HG03103 (cell line): ENCODE data around the gene KCTD19.
A peak's percentile ranks its signal among the peaks of the same experiment; 100 is the strongest.

ENCODE experiments used
- ATAC-seq: cut with Tn5 transposase; IDR thresholded peaks from one replicate; pipeline ENCODE4 v1.9.1; 2021; ENCODE audit warnings: low read depth; ENCODE audit not compliant: unreplicated experiment

KCTD19 gene

GRCh38 chr16:67264866-67265265 lies 61.7 kb downstream of the KCTD19 start:
- ATAC-seq, result no peak

GRCh38 chr16:67264277-67264676 lies 62.3 kb downstream of the KCTD19 start:
- ATAC-seq, result no peak

GRCh38 chr16:67263201-67263600 lies 63.3 kb downstream of the KCTD19 start:
- ATAC-seq, result no peak

DNA sequence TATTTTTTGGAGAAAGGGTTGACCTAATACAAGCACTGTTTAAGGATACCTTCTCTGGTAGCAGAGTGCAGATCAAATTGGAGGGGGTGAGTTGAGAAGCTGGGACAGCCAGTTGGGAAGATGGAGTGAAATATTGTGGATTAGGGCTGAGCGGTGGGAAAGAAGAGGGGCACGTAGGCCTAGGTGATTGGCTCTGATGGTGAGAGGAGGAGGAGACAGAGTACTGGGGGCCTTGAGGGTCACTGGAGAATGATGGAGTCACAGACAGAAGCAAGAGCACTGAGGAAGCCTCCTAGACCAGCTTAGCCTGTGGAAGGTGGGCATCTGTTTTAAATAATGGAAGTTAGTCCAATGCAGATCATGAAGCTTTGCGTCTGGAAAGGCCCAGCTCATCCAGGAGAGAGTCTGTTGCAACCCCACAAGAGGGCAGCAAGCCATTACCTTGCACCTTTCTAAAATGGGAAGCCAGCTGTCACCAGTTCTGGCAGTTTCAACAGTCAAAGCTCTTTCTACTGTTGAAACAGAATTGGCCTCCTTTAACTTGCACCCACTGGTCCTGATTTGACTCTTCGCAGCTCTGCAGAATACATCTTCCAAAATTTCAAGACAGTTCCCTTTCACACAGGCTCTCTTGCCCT lies 66.0 kb downstream of the KCTD19 start:
- ATAC-seq, result no peak

GRCh38 chr16:67259705-67260104 lies 66.8 kb downstream of the KCTD19 start:
- ATAC-seq, result no peak

GRCh38 chr16:67258161-67258835 lies 68.2 kb downstream of the KCTD19 start:
- no peak for ATAC-seq

DNA sequence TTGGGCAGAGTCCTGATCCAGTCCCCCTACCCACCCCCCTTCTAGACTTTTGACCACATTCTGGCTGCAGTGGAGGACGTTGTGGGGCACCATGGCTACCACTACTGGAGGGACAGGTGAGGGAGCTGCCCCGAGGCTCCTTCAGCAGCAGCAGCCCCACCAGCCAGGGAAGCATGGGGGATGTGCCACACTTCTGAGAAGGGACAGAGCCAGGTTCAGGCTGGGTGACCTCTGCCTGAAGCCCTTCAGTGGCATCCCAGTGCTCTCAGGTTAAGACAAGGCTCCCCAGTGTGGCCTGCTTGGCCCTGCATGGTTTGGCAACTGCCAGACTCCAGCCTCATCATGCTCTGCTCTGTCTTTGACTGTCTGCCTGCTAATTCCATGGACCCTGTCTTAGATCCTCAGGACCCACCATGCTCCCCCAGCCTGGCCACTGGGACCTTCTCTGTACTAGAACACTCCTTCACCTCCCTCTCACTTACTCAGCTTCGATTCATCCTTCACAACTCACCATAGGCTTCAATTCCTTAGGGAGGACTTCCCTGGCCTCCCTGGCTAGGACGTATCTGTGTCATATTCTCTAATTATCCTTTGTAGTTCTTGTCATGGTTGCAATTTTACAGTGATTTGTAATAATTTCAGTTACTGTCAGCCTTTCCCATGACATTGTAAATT lies 68.9 kb downstream of the KCTD19 start:
- ATAC-seq, result no peak

DNA sequence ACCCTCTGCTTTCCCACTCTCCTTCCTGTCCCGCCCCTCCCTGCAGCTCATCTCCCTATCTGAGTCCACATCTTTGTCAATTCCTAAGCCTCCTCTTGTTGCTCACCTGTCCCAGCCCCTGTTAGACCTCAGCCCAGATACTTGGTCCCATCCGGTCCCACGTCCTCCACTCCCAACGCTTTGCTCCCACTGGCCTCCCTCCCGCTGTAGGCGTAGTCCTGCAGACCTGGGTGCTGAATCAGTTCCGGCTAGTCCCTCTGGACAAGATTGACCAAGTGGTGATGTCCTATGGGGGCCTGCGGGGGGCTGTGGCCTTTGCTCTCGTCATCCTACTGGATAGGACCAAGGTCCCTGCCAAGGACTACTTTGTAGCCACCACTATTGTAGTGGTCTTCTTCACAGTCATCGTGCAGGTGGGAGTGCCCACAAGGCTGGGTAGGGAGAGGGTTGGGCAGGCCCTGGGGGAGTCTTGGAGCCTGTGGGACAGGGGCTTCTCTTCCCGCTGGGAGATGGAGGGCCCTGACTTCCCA lies 69.8 kb downstream of the KCTD19 start:
- no peak for ATAC-seq

GRCh38 chr16:67255553-67256221 lies 70.9 kb downstream of the KCTD19 start:
- ATAC-seq, result no peak

DNA sequence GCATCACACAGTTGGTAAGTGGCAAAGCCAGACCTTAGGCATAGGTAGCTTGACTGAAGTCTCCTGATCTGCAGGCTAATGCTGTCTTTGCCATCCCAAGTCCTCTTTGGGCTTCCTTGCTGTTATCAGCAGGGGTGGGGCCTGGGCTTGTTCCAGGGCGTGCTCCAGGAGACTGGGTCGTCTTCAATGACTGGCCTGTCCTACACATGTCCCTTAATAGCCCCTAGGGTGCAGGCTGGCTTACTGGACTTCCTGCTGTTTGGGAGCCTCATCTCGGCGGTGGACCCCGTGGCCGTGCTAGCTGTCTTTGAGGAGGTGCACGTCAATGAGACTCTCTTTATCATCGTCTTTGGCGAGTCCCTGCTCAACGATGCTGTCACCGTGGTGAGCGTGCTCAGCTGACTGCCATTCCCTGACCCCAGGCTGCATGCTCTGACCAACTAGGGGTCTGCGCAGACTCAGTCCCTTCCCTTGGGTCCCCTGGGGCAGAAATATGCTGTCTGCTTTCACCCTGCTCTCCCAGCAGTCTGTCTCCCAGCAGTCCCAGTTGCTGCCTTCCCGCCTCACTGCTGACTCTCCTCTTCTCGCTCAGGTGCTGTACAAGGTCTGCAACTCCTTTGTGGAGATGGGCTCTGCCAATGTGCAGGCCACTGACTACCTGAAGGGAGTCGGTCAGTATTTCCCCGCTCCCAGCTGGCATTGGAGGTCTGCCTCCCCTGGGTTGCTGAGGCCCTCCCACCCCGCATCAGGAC lies 71.6 kb downstream of the KCTD19 start:
- no peak for ATAC-seq

GRCh38 chr16:67252609-67253497 lies 73.7 kb downstream of the KCTD19 start:
- ATAC-seq, result no peak

DNA sequence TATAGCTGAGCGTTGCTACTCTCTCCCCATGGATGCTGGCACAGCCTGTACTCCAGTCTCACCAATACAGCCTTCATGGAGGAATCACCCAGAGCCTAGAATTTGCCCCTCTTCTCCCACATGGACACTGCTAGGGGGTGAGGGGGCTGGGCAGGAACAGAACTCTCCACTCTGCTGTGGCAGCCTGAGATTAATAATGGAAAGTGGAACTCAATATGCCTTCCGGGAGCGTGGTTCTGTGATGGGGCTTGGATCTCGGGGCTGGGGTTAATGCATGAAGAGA lies 76.6 kb downstream of the KCTD19 start:
- no peak for ATAC-seq

DNA sequence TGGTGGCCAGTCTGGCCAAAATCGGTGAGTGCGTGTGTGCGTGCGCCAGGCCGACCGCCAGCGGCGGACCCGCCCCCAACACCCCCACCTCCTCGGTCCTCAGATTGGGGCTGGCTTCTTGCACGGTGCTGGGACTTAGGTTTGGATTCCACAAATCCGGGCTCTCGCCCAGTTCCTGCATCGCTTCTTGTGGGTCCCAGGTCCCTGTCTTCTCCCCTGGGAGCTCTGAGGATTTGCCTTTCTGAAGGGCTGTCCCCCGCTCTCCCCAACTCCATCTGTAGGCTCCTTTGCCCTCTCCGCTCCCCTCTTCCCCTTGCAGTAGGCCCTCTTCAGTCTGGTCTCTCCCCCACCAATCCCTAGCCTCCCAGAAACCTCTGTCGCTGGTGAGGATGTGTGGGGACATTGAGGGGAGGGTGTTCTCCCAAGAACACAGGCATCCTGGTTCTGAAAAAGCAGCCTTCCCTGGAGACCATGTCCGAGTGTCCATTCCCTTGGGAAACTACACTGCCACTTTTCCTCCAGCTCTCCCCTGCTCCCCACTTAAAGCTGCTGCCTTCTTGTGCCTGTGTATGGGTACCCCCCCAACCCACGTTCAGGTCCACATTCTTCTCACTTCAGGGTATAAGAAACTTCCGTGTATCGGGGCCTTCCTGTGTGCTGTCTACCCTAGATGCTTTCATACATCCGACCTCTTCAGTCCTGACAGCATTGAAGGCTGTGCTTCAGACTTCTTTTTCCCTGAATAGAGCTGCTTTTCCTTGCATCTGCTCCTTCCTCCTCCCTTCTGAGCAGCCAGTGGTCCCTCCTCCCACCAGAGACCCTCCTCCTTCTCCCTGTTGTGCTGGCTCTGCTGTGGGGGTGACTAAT lies 77.1 kb downstream of the KCTD19 start:
- no peak for ATAC-seq

DNA sequence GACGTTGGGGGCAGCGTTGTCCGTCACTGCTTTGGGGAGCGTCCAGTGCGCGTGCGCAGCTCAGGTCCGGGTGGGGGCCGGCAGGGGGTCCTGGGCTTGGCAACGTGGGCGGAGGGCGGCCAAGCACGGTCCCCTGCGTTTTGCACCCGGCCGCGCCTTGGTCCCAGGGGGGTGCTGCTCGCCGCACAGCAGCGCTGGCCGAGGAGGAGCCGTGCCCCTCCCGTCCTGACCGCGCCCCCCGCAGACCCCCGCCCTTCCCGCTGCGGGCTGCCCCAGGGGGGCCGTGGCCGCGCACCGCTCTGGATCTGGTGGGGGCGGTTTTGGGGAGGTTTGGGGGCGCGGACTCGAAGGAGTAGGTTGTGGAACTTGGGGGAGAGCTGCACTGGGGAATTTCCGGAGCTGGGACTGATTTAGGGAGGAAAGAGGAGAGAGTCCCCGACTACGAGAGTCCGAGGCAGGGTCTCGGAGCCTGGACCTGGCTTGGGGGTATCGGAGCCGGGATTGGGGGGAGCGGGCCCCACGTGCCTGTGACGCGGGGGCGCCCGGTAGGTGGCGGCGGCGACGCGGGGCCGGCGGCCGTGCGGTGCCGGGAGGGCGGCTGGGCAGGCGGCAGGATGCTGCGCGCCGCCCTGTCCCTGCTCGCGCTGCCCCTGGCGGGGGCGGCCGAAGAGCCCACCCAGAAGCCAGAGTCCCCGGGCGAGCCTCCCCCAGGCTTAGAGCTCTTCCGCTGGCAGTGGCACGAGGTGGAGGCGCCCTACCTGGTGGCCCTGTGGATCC lies 78.0 kb downstream of the KCTD19 start, which contains the start of gene SLC9A5:
TSS of gene SLC9A5 (plus strand) at position 579 of the 777 bp plus-strand sequence. CDS start at position 615, 36 bp downstream.
- no peak for ATAC-seq

- no peak for ATAC-seq
These were observed 78.5 kb downstream of the KCTD19 start for GRCh38 chr16:67248073-67248400.

DNA sequence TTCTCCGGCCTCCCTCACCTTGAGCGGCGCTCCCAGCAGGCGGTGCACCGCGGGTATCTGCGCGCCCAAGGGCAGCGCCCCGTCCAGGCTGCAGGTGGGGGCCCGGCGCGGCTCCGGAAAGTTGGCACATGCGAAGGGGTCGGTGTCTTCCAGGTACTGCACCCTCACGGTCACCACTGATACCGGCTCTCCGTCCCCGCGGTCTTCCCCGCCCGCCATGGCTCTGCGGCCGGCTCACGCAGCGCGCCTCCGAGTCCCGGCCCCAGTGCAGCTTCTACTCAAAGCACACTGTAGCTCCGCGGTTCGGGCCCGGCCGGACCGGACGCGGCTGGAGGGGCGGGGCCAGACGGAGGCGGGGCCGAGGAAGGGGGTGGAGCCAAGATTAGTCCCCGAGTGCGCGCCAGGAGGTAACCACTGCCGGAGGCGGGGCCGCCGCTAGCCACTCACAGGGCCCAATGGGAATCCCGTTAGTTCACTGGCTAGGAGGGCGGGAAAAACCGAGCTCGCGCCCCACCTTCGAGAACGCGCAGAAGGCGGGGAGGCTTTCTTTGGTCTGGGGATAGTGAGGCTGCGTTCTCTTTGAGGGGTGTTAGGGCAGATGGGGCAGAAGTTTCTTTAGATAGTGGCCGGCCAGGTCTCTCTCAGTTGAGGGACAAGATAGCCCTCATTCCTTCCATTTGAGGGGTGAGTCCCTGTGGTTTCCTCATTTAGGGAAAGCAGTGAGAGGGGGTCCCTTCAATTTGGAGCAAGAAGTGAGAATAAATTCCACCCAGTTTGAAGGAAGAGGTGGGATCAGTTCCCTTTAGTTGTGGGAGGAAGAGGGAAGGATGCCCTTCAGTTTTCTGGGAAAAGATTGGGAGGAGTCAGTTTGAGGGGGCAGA lies 79.1 kb downstream of the KCTD19 start, which contains the start of gene FHOD1:
TSS of gene FHOD1 (minus strand) at position 290 of the 881 bp plus-strand sequence. CDS start at position 219, 71 bp downstream.
- ATAC-seq, result peak; percentile 44

DNA sequence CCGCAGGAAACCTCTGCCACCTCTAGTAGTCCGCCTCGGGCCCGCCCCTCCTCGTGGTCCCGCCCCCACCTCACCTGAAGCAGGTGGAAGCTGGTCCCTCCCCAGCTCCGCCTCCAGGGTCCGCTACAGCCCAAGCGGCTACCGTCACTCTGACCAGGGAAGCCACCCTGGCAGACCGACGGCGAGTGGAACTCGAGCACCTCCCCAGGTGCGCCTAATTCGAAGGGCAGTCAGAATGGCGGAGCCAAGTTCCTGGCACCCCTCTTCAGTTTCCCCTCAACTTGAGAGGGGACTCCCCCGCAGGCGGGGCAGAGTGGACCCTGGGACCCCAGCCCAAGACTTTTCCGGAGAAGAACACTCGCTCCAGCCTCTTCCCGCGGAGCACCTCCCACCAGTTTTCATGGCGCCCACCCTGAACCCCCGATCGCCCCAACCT lies 79.8 kb downstream of the KCTD19 start:
- peak; percentile 6 for ATAC-seq
